ENCODE results near the gene PNPLA8. TPM values are rescaled to one million over a fixed set of nuclear protein-coding genes. Genes with fewer than 3 reads are reported as not detected.

The PNPLA8 gene
- polyA plus RNA-seq, 3 donors = 10.2 to 80.0 (median 55.5) TPM

DNA sequence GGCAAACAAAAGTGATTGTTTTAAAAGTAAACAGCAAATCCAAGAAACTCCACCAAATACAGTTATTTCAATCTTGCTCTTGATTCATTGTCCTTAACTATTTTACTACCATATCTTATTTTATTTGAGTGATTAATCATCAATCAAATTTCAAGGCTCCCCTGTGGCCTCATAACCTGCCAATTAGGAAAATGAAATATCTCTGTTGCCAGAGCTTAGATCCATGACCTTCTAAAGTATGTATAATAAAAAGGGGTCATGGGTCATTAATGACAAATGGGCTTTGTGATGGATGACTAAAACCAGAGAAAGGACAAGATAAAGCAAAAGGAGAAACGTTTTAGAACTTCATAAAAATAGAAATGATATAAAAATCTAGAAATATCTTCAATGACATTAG is 98.2 kb downstream of the PNPLA8 start:
- WGBS (ENCODE audit: insufficient coverage) = no CpG with 5 or more reads among the region's 1 CpG
- Histone ChIP-seq H3K27me3 (ENCODE audit: control insufficient read depth in 2 of 2, insufficient read depth in 2 of 2, low read length in 2 of 2) (peaks cover 6 to 16% of the 10 kb centered on the region in 2 donors), H2AFZ (ENCODE audit: insufficient read depth, low read depth, low read length, poor library complexity, severe bottlenecking) (no peak overlapping the region), H3K36me3 (replicated peaks in 1 of 2; ENCODE audit: control insufficient read depth in 1 of 2, insufficient read depth in 2 of 2, low read length in 2 of 2) (no peaks in the 10 kb centered on the region), H3K79me2 (ENCODE audit: insufficient read depth, low read length) (no peaks in the 10 kb centered on the region), H3K4me2 (replicated peaks; ENCODE audit: extremely low read depth, low read length, poor library complexity, severe bottlenecking) (no peak overlapping the region), H4K20me1 (ENCODE audit: insufficient read depth, low read length) (no peaks in the 10 kb centered on the region), H3K9ac (ENCODE audit: insufficient read depth, low read length, poor library complexity, severe bottlenecking) (no peak overlapping the region), H3K4me1 (ENCODE audit: control insufficient read depth in 1 of 2, insufficient read depth in 2 of 2, low read length in 2 of 2) (no peaks in the 10 kb centered on the region), H3K9me3 (replicated peaks in 1 of 2; ENCODE audit: control insufficient read depth in 1 of 2, insufficient read depth in 1 of 2, low read length in 2 of 2) (no peaks in the 10 kb centered on the region), H3K4me3 (replicated peaks in 1 of 3; ENCODE audit: low read depth in 2 of 3, low read length in 3 of 3) (no peak overlapping the region), H3K27ac (ENCODE audit: low read depth in 1 of 2, low read length in 2 of 2) (no peak overlapping the region)
- H3K4me3 Mint-ChIP-seq = no peak overlapping the region
- peaks cover 0 to 4% (median 0%) of the 10 kb centered on the region in 7 donors for H3K9me3 Mint-ChIP-seq
- H3K27me3 Mint-ChIP-seq (ENCODE audit: low read depth in 3 of 3) = peaks cover 5 to 27% (median 6%) of the 10 kb centered on the region in 3 donors
- intact Hi-C loops (cut with micrococcal nuclease) = no loop called here
- TF ChIP-seq, protein P1, sequence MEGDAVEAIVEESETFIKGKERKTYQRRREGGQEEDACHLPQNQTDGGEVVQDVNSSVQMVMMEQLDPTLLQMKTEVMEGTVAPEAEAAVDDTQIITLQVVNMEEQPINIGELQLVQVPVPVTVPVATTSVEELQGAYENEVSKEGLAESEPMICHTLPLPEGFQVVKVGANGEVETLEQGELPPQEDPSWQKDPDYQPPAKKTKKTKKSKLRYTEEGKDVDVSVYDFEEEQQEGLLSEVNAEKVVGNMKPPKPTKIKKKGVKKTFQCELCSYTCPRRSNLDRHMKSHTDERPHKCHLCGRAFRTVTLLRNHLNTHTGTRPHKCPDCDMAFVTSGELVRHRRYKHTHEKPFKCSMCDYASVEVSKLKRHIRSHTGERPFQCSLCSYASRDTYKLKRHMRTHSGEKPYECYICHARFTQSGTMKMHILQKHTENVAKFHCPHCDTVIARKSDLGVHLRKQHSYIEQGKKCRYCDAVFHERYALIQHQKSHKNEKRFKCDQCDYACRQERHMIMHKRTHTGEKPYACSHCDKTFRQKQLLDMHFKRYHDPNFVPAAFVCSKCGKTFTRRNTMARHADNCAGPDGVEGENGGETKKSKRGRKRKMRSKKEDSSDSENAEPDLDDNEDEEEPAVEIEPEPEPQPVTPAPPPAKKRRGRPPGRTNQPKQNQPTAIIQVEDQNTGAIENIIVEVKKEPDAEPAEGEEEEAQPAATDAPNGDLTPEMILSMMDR (IDR thresholded peaks at IDR 0.05) = no peak
- H3K27ac Mint-ChIP-seq = no peak overlapping the region
- DNase-seq = no peak
- no peaks in the 10 kb centered on the region for H3K4me1 Mint-ChIP-seq
- no peaks in the 10 kb centered on the region for H3K36me3 Mint-ChIP-seq

DNA sequence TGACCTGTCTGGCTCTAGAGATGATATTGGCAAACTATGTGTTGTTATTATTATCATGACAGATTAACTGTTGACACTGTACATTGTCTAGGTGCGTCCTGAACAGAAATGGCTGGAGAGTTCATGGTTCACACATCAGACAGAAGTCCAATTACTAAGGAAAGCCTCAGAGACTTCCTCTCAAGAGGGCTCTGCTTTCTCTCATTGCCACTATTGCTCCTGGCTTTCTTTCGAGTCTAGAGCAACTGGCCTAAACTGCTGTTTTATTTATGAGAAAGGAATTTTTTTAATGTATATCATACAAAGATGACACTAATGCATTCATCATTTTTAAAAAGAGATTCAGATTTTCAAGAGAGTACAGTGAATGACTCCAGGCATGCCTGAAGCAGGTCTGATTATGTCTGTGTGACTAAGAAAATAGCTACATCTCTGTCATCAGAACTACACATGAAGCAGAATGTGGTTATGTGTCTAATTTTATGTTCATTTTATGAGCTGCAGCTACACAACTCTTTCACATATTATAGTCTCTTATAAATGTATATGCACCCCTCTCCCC is 100.1 kb downstream of the PNPLA8 start:
- Histone ChIP-seq H3K36me3 (replicated peaks in 1 of 2; ENCODE audit: control insufficient read depth in 1 of 2, insufficient read depth in 2 of 2, low read length in 2 of 2) (no peaks in the 10 kb centered on the region), H3K9ac (ENCODE audit: insufficient read depth, low read length, poor library complexity, severe bottlenecking) (no peak overlapping the region), H2AFZ (ENCODE audit: insufficient read depth, low read depth, low read length, poor library complexity, severe bottlenecking) (no peak overlapping the region), H3K9me3 (replicated peaks in 1 of 2; ENCODE audit: control insufficient read depth in 1 of 2, insufficient read depth in 1 of 2, low read length in 2 of 2) (no peaks in the 10 kb centered on the region), H3K4me2 (replicated peaks; ENCODE audit: extremely low read depth, low read length, poor library complexity, severe bottlenecking) (no peak overlapping the region), H3K27ac (ENCODE audit: low read depth in 1 of 2, low read length in 2 of 2) (no peak overlapping the region), H3K4me3 (replicated peaks in 1 of 3; ENCODE audit: low read depth in 2 of 3, low read length in 3 of 3) (no peak overlapping the region), H3K4me1 (ENCODE audit: control insufficient read depth in 1 of 2, insufficient read depth in 2 of 2, low read length in 2 of 2) (no peaks in the 10 kb centered on the region), H3K79me2 (ENCODE audit: insufficient read depth, low read length) (no peaks in the 10 kb centered on the region), H4K20me1 (ENCODE audit: insufficient read depth, low read length) (no peaks in the 10 kb centered on the region), H3K27me3 (ENCODE audit: control insufficient read depth in 2 of 2, insufficient read depth in 2 of 2, low read length in 2 of 2) (peaks cover 17 to 32% of the 10 kb centered on the region in 2 donors)
- peaks cover under 1% of the 10 kb centered on the region for H3K4me1 Mint-ChIP-seq
- H3K27me3 Mint-ChIP-seq (ENCODE audit: low read depth in 3 of 3) = peaks cover 11 to 24% (median 18%) of the 10 kb centered on the region in 3 donors
- TF ChIP-seq, protein P1 (IDR thresholded peaks at IDR 0.05) = no peak
- H3K27ac Mint-ChIP-seq = no peak overlapping the region
- no peak for DNase-seq
- intact Hi-C loops (cut with micrococcal nuclease) = no loop called here
- 71% methylated on average over 1 of the region's 2 CpGs for WGBS (ENCODE audit: insufficient coverage)
- no peaks in the 10 kb centered on the region for H3K36me3 Mint-ChIP-seq
- no peaks in the 10 kb centered on the region for H3K9me3 Mint-ChIP-seq
- no peak overlapping the region for H3K4me3 Mint-ChIP-seq
